Ectodermal cell (in vitro differentiated cells): ENCODE measurements around the gene GLRX5.

ENCODE experiments used
- H3K27ac ChIP-seq: 2 replicates; pipeline ENCODE4 v1.7.0; 2013; ENCODE audit warnings: mild to moderate bottlenecking, low read depth, low read length; ENCODE audit not compliant: insufficient read depth, poor library complexity, severe bottlenecking
- H3K27me3 ChIP-seq: 2 replicates; pipeline ENCODE4 v1.7.0; 2013; ENCODE audit warnings: mild to moderate bottlenecking, low read length; ENCODE audit not compliant: insufficient read depth, control insufficient read depth, poor library complexity, severe bottlenecking
- H3K36me3 ChIP-seq: one replicate; pipeline ENCODE4 v1.7.0; 2013; ENCODE audit warnings: low read length; ENCODE audit not compliant: control insufficient read depth, insufficient read depth
- H3K4me1 ChIP-seq: one replicate; pipeline ENCODE4 v1.7.0; 2013; ENCODE audit warnings: low read length; ENCODE audit not compliant: control insufficient read depth, insufficient read depth
- H3K4me3 ChIP-seq: 2 replicates; pipeline ENCODE4 v1.7.0; 2013; ENCODE audit warnings: low read depth, low read length, control low read depth; ENCODE audit not compliant: insufficient read depth
- H3K9me3 ChIP-seq: 2 replicates; pipeline ENCODE4 v1.7.0; 2013; ENCODE audit warnings: mild to moderate bottlenecking, low read length, moderate library complexity; ENCODE audit not compliant: control insufficient read depth
- WGBS, 2 experiments: methylation state at CpG; one replicate each; pipeline ENCODE4 v1.1.7; 2013; ENCODE audit warnings: missing lambda C conversion rate in 2 of 2; 5-methylcytosine and 5-hydroxymethylcytosine counted together

GLRX5 gene

DNA sequence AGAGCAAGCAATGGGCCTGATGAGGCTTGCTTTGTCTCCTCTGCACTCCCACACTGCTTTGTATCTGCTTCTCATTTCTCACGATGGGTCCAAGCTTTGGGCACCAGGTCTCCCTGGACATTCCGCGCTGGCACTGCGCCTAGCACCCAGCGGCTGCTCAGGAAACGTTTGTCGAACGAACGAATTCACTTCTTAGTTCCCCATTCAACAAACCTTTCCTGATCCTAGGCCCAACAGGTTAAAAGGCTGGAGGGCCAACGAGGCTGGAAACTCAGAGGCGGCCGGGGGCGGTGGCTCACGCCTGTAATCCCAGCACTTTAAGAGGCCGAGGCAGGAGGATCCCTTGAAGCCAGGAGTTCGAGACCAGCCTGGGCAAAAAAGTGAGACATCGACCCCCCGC lies 1.0 kb upstream of the GLRX5 start:
- Histone ChIP-seq H3K27ac (peak overlapping the region; percentile 69), H3K4me1 (peaks cover 28% of the 10 kb centered on the region), H3K27me3 (no peaks in the 10 kb centered on the region), H3K4me3 (peak overlapping the region; percentile 95), H3K9me3 (no peaks in the 10 kb centered on the region), H3K36me3 (no peaks in the 10 kb centered on the region)
- 1 to 2% methylated on average over 18 of the region's 18 CpGs for WGBS, 2 experiments

DNA sequence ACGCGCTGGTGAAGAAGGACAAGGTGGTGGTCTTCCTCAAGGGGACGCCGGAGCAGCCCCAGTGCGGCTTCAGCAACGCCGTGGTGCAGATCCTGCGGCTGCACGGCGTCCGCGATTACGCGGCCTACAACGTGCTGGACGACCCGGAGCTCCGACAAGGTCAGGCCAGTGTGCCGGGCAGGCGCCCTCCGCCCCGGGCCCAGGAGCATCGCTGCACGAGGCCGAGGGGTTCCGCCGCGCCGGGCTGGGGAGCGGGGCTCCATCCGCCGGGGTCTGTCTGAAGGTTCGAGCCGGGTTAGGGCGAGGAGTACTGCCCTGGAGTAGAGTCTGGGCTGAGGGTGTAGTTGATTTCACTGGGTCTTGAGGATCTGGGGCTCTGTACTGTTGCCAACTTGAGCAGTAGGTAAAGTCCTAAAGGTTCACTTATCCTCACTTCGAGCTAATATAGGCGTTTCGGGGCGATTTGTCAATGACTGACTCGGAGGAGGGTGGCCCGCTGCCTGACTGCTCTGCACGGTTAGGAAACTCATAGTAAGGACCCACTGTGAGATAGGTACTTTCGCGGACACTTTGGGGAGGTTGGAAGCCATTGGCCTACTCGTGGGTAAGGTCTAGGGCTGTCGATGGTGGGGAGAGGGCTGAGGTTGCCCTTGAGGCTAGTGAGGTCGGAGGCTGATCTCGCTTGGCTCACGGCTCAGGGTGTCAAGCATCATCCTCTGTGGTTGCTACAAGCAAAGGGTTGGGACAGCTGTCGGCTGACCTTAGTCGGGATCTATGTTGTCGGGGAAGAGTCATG lies 574 bp downstream of the GLRX5 start:
- Histone ChIP-seq H3K4me1 (peaks cover 28% of the 10 kb centered on the region), H3K4me3 (peak overlapping the region; percentile 95), H3K27me3 (no peaks in the 10 kb centered on the region), H3K9me3 (no peaks in the 10 kb centered on the region), H3K36me3 (no peaks in the 10 kb centered on the region), H3K27ac (peak overlapping the region; percentile 53)
- 3 to 4% methylated on average over 52 of the region's 52 CpGs for WGBS, 2 experiments

GRCh38 chr14:95536036-95536593 lies 1.3 kb downstream of the GLRX5 start:
- Histone ChIP-seq H3K27ac (no peak overlapping the region), H3K36me3 (no peaks in the 10 kb centered on the region), H3K9me3 (no peaks in the 10 kb centered on the region), H3K4me3 (peak overlapping the region; percentile 95), H3K4me1 (peaks cover 28% of the 10 kb centered on the region), H3K27me3 (no peaks in the 10 kb centered on the region)
- WGBS, 2 experiments, result 40 to 41% methylated on average over 4 of the region's 4 CpGs

DNA sequence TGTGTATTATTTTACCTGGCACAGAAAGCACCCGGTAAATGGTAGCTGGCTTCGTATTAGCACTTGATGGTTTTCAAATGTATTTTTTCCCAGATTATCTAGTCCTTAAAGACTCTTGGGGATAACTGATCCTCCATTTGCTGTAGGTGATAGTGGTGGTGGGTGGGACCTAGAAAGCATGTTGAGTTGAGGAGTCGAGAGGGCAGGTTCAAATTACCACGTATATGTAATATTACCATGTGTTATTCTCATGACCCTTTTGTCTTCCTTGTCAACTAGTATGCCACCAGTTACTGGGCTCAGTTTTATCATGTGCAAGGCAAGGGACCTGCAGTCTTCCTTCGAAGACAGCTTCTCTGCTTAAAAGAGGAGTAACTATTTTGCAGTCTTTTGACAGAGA lies 1.8 kb downstream of the GLRX5 start:
- 88 to 89% methylated on average over 5 of the region's 5 CpGs for WGBS, 2 experiments
- Histone ChIP-seq H3K36me3 (no peaks in the 10 kb centered on the region), H3K27me3 (no peaks in the 10 kb centered on the region), H3K9me3 (no peaks in the 10 kb centered on the region), H3K4me1 (peaks cover 28% of the 10 kb centered on the region), H3K27ac (no peak overlapping the region), H3K4me3 (peak overlapping the region; percentile 95)

DNA sequence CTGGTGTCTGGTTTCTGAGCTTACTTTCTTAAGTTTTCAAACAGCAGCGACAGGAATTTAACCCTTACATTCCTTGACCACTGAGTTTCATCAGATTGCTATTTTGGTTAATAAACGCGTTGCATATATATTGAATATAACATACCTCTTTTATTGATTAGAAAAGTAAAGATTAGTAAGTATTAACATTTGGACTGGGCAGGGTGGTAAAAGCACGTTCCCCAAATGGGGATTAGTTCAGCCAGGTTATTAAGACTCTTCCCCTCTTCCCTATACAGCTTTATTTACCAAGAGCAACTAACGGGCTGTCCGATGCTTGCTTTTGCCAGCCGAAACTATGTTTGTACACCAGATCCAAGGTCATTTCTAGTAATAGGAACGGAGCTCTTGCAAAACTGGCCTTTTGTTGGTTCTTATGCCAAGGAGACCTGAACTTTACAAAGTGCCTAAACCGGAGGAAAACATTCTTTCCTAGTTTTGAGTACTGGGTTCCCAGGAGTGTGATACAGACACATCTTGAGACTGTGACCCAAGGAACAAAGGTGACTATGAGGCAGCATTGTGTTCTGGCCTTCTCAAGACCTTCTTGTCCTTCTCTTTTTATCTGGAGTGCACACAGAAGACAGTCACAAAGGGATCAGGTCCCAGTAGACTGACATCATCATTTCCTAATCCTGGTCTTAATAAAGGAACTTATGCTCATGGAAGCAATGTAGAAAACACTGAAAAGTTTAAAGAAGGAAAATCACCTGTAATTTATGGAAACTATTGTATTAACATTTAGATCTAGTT lies 2.6 kb downstream of the GLRX5 start:
- Histone ChIP-seq H3K9me3 (no peaks in the 10 kb centered on the region), H3K4me3 (no peak overlapping the region), H3K4me1 (peaks cover 28% of the 10 kb centered on the region), H3K36me3 (no peaks in the 10 kb centered on the region), H3K27ac (no peak overlapping the region), H3K27me3 (no peaks in the 10 kb centered on the region)
- 88 to 89% methylated on average over 7 to 8 of the region's 9 CpGs for WGBS, 2 experiments

GRCh38 chr14:95538801-95539509 lies 4.1 kb downstream of the GLRX5 start:
- no peaks in the 10 kb centered on the region for H3K9me3 ChIP-seq
- H3K36me3 ChIP-seq, result no peaks in the 10 kb centered on the region
- no peak overlapping the region for H3K27ac ChIP-seq
- no peaks in the 10 kb centered on the region for H3K27me3 ChIP-seq
- peaks cover 23% of the 10 kb centered on the region for H3K4me1 ChIP-seq
- H3K4me3 ChIP-seq, result no peak overlapping the region
- 88% methylated on average over 13 to 14 of the region's 14 CpGs for WGBS, 2 experiments

DNA sequence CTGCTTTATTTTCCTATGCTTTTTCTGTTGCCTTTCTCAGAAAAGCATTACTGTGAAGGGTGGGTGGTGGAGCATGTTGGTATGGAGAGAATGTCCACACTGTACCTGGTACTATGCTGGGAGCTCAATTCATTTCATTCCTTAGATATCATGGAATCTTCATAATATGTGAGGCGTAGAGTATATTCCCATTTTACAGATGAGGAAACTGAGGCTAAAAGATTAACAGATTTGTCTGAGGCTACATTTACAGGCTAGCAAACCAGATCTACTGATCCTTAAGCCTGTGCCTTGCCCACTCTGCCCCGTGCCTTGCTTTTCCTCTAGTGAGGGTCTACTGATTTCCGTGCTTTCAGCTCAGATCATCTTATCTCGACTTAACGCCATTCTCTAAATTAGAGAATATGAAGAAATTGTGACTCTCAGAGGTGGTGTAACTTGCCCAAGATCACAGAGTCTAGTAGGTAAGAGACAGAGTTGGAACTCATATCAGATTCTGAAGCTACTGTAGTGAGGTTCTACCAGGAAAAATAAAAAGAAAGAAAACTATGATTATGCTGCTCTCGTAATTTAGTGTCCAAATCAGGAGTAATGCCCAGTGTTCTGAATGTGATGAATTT lies 5.5 kb downstream of the GLRX5 start:
- WGBS, 2 experiments, result 96 to 97% methylated on average over 6 of the region's 6 CpGs

GRCh38 chr14:95541346-95541745 lies 6.5 kb downstream of the GLRX5 start:
- Histone ChIP-seq H3K9me3 (no peaks in the 10 kb centered on the region), H3K36me3 (no peaks in the 10 kb centered on the region), H3K27ac (no peak overlapping the region), H3K4me3 (no peak overlapping the region), H3K27me3 (no peaks in the 10 kb centered on the region), H3K4me1 (peaks cover 16% of the 10 kb centered on the region)
- 77 to 85% methylated on average over 4 of the region's 4 CpGs for WGBS, 2 experiments

More for the DNA sequence above, 5.5 kb downstream of the GLRX5 start:
- Histone ChIP-seq H3K9me3 (no peaks in the 10 kb centered on the region), H3K27ac (no peak overlapping the region), H3K27me3 (no peaks in the 10 kb centered on the region), H3K4me3 (no peak overlapping the region), H3K4me1 (peaks cover 23% of the 10 kb centered on the region), H3K36me3 (no peaks in the 10 kb centered on the region)

GRCh38 chr14:95541932-95542930 lies 7.4 kb downstream of the GLRX5 start:
- H3K36me3 ChIP-seq, result no peaks in the 10 kb centered on the region

More at GRCh38 chr14:95541932-95542930, 7.4 kb downstream of the GLRX5 start:
- no peak overlapping the region for H3K27ac ChIP-seq
- 92 to 96% methylated on average over 5 to 7 of the region's 8 CpGs for WGBS, 2 experiments
- no peaks in the 10 kb centered on the region for H3K9me3 ChIP-seq
- no peaks in the 10 kb centered on the region for H3K27me3 ChIP-seq
- no peak overlapping the region for H3K4me3 ChIP-seq
- peaks cover 13% of the 10 kb centered on the region for H3K4me1 ChIP-seq
